ENCODE data around the gene KCNS1. TPM values are rescaled to one million over a fixed set of nuclear protein-coding genes. Genes with fewer than 3 reads are reported as not detected.

Gene KCNS1
- total and polyA plus RNA-seq, 2 of the 8 experiments (the other 6 are each of a cell fraction or from before 2014, with no cell fraction given), result 1.4 to 1.8 TPM

DNA sequence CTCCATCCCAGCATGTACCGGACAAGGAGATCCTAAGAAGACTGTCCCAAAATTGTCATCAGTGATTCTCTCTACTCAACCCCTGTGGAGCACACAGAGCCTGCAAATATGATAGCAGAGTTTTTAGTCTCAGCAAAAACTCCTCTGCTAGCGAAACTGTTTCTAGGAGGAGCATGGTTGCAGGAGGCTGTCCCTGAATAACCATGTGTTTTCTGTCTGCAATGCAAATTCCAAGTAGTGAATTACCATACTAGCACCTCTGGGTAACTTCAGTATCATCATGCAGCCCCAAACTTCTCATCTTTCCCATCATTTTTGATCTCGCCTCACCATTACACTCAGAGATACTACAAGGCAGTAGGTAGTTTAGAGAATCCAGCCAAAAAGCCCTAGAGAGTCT lies 48.1 kb upstream of the KCNS1 start (continued):
- TF ChIP-seq FOSL1 (IDR thresholded peaks at IDR 0.05; ENCODE audit: insufficient read depth, low read depth, low read length) (no peak), KDM4A (IDR thresholded peaks at IDR 0.05; ENCODE audit: low read depth, low read length, severe bottlenecking) (no peak), ZNF274 (IDR thresholded peaks at IDR 0.05; ENCODE audit: borderline replicate concordance, extremely low read depth, low read length) (no peak), RXRA (IDR thresholded peaks at IDR 0.05; ENCODE audit: insufficient read depth, low read depth, low read length) (no peak), PHF8 (conservative IDR thresholded peaks at IDR 0.05; ENCODE audit: low read depth, low read length) (no peak)
- TF ChIP-seq, protein P1, sequence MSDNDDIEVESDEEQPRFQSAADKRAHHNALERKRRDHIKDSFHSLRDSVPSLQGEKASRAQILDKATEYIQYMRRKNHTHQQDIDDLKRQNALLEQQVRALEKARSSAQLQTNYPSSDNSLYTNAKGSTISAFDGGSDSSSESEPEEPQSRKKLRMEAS (IDR thresholded peaks at IDR 0.05), result no peak
